H1 (cell line): Measurements from ENCODE around the gene CRADD. TPM values are rescaled to one million over a fixed set of nuclear protein-coding genes. Genes with fewer than 3 reads are reported as not detected.

ENCODE experiments used
- CTCF ChIA-PET: fragments of 300-600 bp; sonication (Branson Sonifier 250); formaldehyde crosslinking; loops from one replicate; lab custom pipeline; 2021; ENCODE audit not compliant: partially characterized antibody; lab: Charles Lee
- POLR2A ChIA-PET: fragments of 300-600 bp; sonication (Branson Sonifier 250); formaldehyde crosslinking; loops from one replicate; lab custom pipeline; 2021; ENCODE audit warnings: inconsistent platforms; ENCODE audit not compliant: partially characterized antibody; lab: Charles Lee
- DNase-seq, 2 experiments: peaks; one replicate each; pipeline versions ENCODE4 v3.0.0 to v3.0.0-alpha.2; 2010 to 2022; ENCODE audit warnings: low spot score in 2 of 2, low read depth in 1 of 2, mixed read lengths in 1 of 2
- FAIRE-seq: peaks from 2 replicates; lab custom pipeline; 2011; peaks lifted over from hg19 to GRCh38; lab: Jason Lieb, UNC
- H2AFZ ChIP-seq: 2 replicates; pipeline ENCODE4 v1.8.1; 2012; ENCODE audit warnings: low read length, inconsistent platforms
- H2AK5ac ChIP-seq: 2 replicates; pipeline ENCODE4 v1.6.1; 2013; ENCODE audit warnings: low read depth, low read length
- H2BK120ac ChIP-seq: replicated peaks from 2 replicates; pipeline ENCODE3; 2013; ENCODE audit warnings: low read depth, low read length, inconsistent platforms
- H2BK12ac ChIP-seq: 2 replicates; pipeline ENCODE4 v1.6.1; 2013; ENCODE audit warnings: low read depth, low read length
- H2BK15ac ChIP-seq: 2 replicates; pipeline ENCODE4 v1.6.1; 2013; ENCODE audit warnings: low read length
- H2BK20ac ChIP-seq: 2 replicates; pipeline ENCODE4 v1.6.1; 2013; ENCODE audit warnings: low read length
- H2BK5ac ChIP-seq: 2 replicates; pipeline ENCODE4 v1.6.1; 2013; ENCODE audit warnings: low read depth, low read length
- H3K14ac ChIP-seq: 2 replicates; pipeline ENCODE4 v1.6.1; 2013; ENCODE audit warnings: inconsistent platforms; ENCODE audit not compliant: insufficient read length
- H3K18ac ChIP-seq: 2 replicates; pipeline ENCODE4 v1.6.1; 2013; ENCODE audit warnings: low read length; ENCODE audit errors: extremely low read depth
- H3K23ac ChIP-seq: 2 replicates; pipeline ENCODE4 v1.6.1; 2013; ENCODE audit warnings: inconsistent platforms; ENCODE audit not compliant: insufficient read length
- H3K23me2 ChIP-seq: 2 replicates; pipeline ENCODE4 v1.6.1; 2013; ENCODE audit warnings: low read depth, low read length
- H3K27ac ChIP-seq: 2 replicates; pipeline ENCODE4 v1.6.1; 2011; ENCODE audit warnings: low read depth, low read length, inconsistent platforms
- H3K27me3 ChIP-seq, 4 experiments: replicated peaks in 1 of 4; 1 replicate in 1 of 4; 2 replicates in 3 of 4; pipeline versions ENCODE4 v1.6.1 to v1.8.1; 2011 to 2013; ENCODE audit warnings: low read length in 3 of 4, mild to moderate bottlenecking in 3 of 4, inconsistent platforms in 2 of 4, mixed read lengths in 2 of 4, moderate library complexity in 1 of 4; ENCODE audit not compliant: control insufficient read depth in 3 of 4, insufficient read depth in 3 of 4; ENCODE audit errors: extremely low read depth in 1 of 4
- H3K36me3 ChIP-seq, 4 experiments: 2 replicates each; pipeline versions ENCODE4 v1.6.1 to v1.8.1; 2011 to 2013; ENCODE audit warnings: mild to moderate bottlenecking in 4 of 4, low read length in 3 of 4, moderate library complexity in 2 of 4, control low read depth in 1 of 4, inconsistent platforms in 1 of 4; ENCODE audit not compliant: insufficient read depth in 4 of 4, control insufficient read depth in 2 of 4
- H3K4ac ChIP-seq: replicated peaks from 2 replicates; pipeline ENCODE3; 2013; ENCODE audit warnings: low read length, low read depth, mixed read lengths, inconsistent platforms; ENCODE audit not compliant: insufficient read length
- H3K4me1 ChIP-seq, 4 experiments: replicated peaks in 1 of 4; 1 replicate in 1 of 4; 2 replicates in 3 of 4; pipeline versions ENCODE4 v1.6.1 to v1.8.1; 2011 to 2013; ENCODE audit warnings: low read length in 3 of 4, inconsistent platforms in 2 of 4, mixed read lengths in 1 of 4; ENCODE audit not compliant: insufficient read depth in 4 of 4, control insufficient read depth in 3 of 4
- H3K4me2 ChIP-seq, 2 experiments: 2 replicates each; pipeline versions ENCODE4 v1.6.1 to v1.8.1; 2011 to 2013; ENCODE audit warnings: low read depth in 2 of 2, low read length in 2 of 2, control low read depth in 1 of 2, inconsistent platforms in 1 of 2, mild to moderate bottlenecking in 1 of 2; ENCODE audit not compliant: insufficient read depth in 1 of 2
- H3K4me3 ChIP-seq, 4 experiments: fragments of 200-600, 300-600 bp in 1 of 4; sonication (generic), shearing (Covaris generic), sonication (Bioruptor Twin) in 1 of 4; 2 replicates each; pipeline versions ENCODE4 v1.5.1 to v1.8.1; 2011 to 2016; ENCODE audit warnings: low read length in 4 of 4, low read depth in 3 of 4, control low read depth in 2 of 4, inconsistent platforms in 2 of 4, mild to moderate bottlenecking in 2 of 4, mixed read lengths in 1 of 4, moderate library complexity in 1 of 4; ENCODE audit not compliant: insufficient read depth in 2 of 4; ENCODE audit errors: extremely low read depth in 1 of 4
- H3K56ac ChIP-seq: replicated peaks from 2 replicates; pipeline ENCODE3; 2013; ENCODE audit warnings: low read depth, mild to moderate bottlenecking, mixed read lengths, low read length, inconsistent platforms; ENCODE audit not compliant: insufficient read length
- H3K79me1 ChIP-seq: 2 replicates; pipeline ENCODE4 v1.6.1; 2013; ENCODE audit warnings: low read depth, low read length, control low read depth
- H3K79me2 ChIP-seq, 2 experiments: 2 replicates each; pipeline versions ENCODE4 v1.6.1 to v1.8.1; 2012 to 2013; ENCODE audit warnings: low read length in 2 of 2, mild to moderate bottlenecking in 2 of 2, inconsistent platforms in 1 of 2; ENCODE audit not compliant: insufficient read depth in 2 of 2, control insufficient read depth in 1 of 2
- H3K9ac ChIP-seq, 4 experiments: replicated peaks in 1 of 4; 1 replicate in 1 of 4; 2 replicates in 3 of 4; pipeline versions ENCODE4 v1.6.1 to v1.8.1; 2011 to 2013; ENCODE audit warnings: low read depth in 3 of 4, low read length in 3 of 4, control low read depth in 2 of 4, mild to moderate bottlenecking in 2 of 4, moderate library complexity in 2 of 4, inconsistent platforms in 1 of 4; ENCODE audit errors: extremely low read depth in 1 of 4
- H3K9me3 ChIP-seq, 2 experiments: 2 replicates each; pipeline versions ENCODE4 v1.6.1 to v1.8.1; 2012 to 2013; ENCODE audit warnings: mild to moderate bottlenecking in 2 of 2, moderate library complexity in 2 of 2, control low read depth in 1 of 2, inconsistent platforms in 1 of 2, low read depth in 1 of 2, low read length in 1 of 2, mixed read lengths in 1 of 2; ENCODE audit not compliant: insufficient read depth in 2 of 2
- H4K20me1 ChIP-seq, 2 experiments: replicated peaks in 1 of 2; 2 replicates each; pipeline versions ENCODE3 to v1.8.1; 2011 to 2013; ENCODE audit warnings: inconsistent platforms in 2 of 2, low read length in 2 of 2, mild to moderate bottlenecking in 1 of 2; ENCODE audit not compliant: insufficient read depth in 2 of 2, control insufficient read depth in 1 of 2
- H4K5ac ChIP-seq: 2 replicates; pipeline ENCODE4 v1.6.1; 2013; ENCODE audit warnings: low read length, low read depth, mixed read lengths, inconsistent platforms; ENCODE audit not compliant: insufficient read length
- H4K8ac ChIP-seq: 2 replicates; pipeline ENCODE4 v1.8.0; 2013; ENCODE audit warnings: mild to moderate bottlenecking, moderate library complexity, low read length, inconsistent platforms; ENCODE audit not compliant: insufficient read depth; ENCODE audit errors: extremely low read depth
- H4K91ac ChIP-seq: replicated peaks from 2 replicates; pipeline ENCODE3; 2013; ENCODE audit warnings: low read length, mixed read lengths, inconsistent platforms; ENCODE audit not compliant: insufficient read length
- GABPA ChIP-seq: IDR thresholded peaks from 2 replicates; pipeline ENCODE4 v1.6.1; 2011; ENCODE audit warnings: mild to moderate bottlenecking, low read length, moderate library complexity, borderline replicate concordance; ENCODE audit not compliant: insufficient read depth
- KDM5A ChIP-seq: fragments of 200-600 bp; IDR thresholded peaks from 2 replicates; pipeline ENCODE4 v1.7.1; 2012; ENCODE audit warnings: mild to moderate bottlenecking, low read length, inconsistent platforms, mixed read lengths
- POLR2A ChIP-seq, 2 experiments: IDR thresholded peaks; 1 replicate in 1 of 2; 2 replicates in 1 of 2; pipeline ENCODE4 v1.6.1; 2011; ENCODE audit warnings: low read depth in 2 of 2, low read length in 2 of 2, mild to moderate bottlenecking in 2 of 2; ENCODE audit errors: control extremely low read depth in 1 of 2
- TBP ChIP-seq: IDR thresholded peaks from 2 replicates; pipeline ENCODE4 v1.6.1; 2011; ENCODE audit warnings: low read depth, low read length, improper control_type of control experiment
- WGBS, 2 experiments: shearing (Covaris generic) in 1 of 2; methylation state at CpG; one replicate each; pipeline versions ENCODE4 v1.1.6 to v1.1.7; 2013 to 2015; ENCODE audit warnings: low lambda C conversion rate in 2 of 2, mixed read lengths in 2 of 2, inconsistent platforms in 1 of 2, low coverage in 1 of 2, missing lambda C conversion rate in 1 of 2; ENCODE audit not compliant: insufficient replicate concordance in 2 of 2, insufficient coverage in 1 of 2, insufficient read length in 1 of 2; ENCODE audit errors: extremely low coverage in 1 of 2, missing lambda C conversion rate in 1 of 2; 5-methylcytosine and 5-hydroxymethylcytosine counted together
- polyA plus RNA-seq, 7 experiments: library from polyadenylated mRNA; depleted of rRNA in 3 of 7; stranded (reverse) in 5 of 7; unstranded in 2 of 7; fragments of >200 nt in 5 of 7; fragments of 200-250 nt in 2 of 7; gene quantifications; 1 replicate in 5 of 7; 2 replicates in 1 of 7; 4 replicates in 1 of 7; pipeline versions ENCODE4 v1.2.1 to v1.2.3, GENCODE V29; 2011 to 2013; ENCODE audit warnings: missing spikeins in 2 of 7, mixed read lengths in 2 of 7
- total RNA-seq: library from RNA; stranded (reverse); fragmentation: NEBNext Ultra II Directional; extraction: Animal tissue kit (Norgen Biotek cat#: 25700); gene quantifications from 2 replicates; pipeline ENCODE4 v1.2.1, GENCODE V29; 2021

The CRADD gene
- total and polyA plus RNA-seq, 2 of the 8 experiments (the other 6 are each of a cell fraction or from before 2014, with no cell fraction given), result 8.1 to 15.4 TPM

DNA sequence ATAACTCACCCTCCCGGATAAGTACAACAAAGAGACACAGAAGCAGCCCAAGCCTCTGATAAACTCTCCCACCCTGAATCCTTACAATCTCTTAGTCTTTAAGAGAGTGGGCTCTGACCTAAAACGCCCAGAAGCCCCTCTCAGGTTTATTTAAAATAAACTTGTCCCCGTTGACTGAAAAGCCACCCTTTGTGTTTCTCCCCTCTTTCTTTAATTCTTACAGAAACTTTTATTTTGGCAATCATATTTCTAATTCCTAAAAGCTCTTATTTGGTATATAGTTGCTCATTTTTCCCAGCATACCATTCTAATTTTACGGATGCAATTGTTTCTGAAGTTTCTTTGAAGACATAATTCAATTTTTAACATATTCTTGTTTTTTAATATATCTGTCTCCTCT, 249.1 kb downstream of the CRADD start:
- Histone ChIP-seq H4K5ac (no peak overlapping the region), H3K27ac (no peak overlapping the region), H2BK12ac (no peak overlapping the region), H3K9ac (no peak overlapping the region), H3K4me3 (no peak overlapping the region), H3K79me2 (no peaks in the 10 kb centered on the region), H3K14ac (no peak overlapping the region), H3K4me2 (no peak overlapping the region), H4K91ac (no peak overlapping the region), H3K36me3 (no peaks in the 10 kb centered on the region), H3K4me1 (no peaks in the 10 kb centered on the region), H3K27me3 (no peaks in the 10 kb centered on the region), H3K9me3 (peaks cover 11 to 25% of the 10 kb centered on the region in 2 experiments), H3K4ac (no peak overlapping the region), H3K23ac (no peak overlapping the region), H3K18ac (no peak overlapping the region), H3K23me2 (no peaks in the 10 kb centered on the region), H2BK120ac (no peak overlapping the region), H4K8ac (no peak overlapping the region), H2BK5ac (no peak overlapping the region), H4K20me1 (no peaks in the 10 kb centered on the region), H2AFZ (no peak overlapping the region), H2BK15ac (no peak overlapping the region), H3K79me1 (no peaks in the 10 kb centered on the region), H2BK20ac (no peak overlapping the region), H2AK5ac (no peak overlapping the region), H3K56ac (no peak overlapping the region)
- ChIA-PET POLR2A (no interaction called here), CTCF (no interaction called here)
- FAIRE-seq (no peak), DNase-seq (no peak)
- 83% methylated on average over 4 of the region's 4 CpGs; no CpG with 5 or more reads in 1 of the 2 experiments for WGBS, 2 experiments
- TF ChIP-seq KDM5A, result no peak
- no peak for TF ChIP-seq TBP
- TF ChIP-seq POLR2A (IDR thresholded peaks at IDR 0.05; ENCODE audit: control extremely low read depth in 1 of 2, low read depth in 2 of 2, low read length in 2 of 2), result no peak
- TF ChIP-seq GABPA, result no peak
